ENCODE data around the gene CPB2. TPM values are rescaled to one million over a fixed set of nuclear protein-coding genes. Genes with fewer than 3 reads are reported as not detected.

CPB2 gene
- total RNA-seq, 1 donor from 2014 or later = not detected

DNA sequence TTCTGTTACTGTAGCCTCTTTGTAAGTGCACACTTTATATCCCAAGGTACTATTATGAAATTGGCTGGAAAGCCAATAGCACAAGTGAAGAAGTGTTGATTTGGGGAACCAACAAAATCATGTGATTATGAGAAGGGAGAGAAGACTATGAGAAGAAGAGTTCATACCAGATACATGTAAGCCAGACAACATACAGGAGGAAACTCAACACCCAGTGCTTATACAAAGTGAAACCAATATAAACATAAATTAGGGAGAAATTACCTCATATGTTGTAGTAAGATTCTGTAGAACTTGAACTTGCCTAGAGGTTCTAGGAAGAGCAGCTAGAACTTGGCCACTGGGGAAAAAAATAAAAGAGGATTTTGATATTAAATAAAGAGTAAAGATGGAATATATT is 17.4 kb downstream of the CPB2 start:
- H3K36me3 Mint-ChIP-seq (ENCODE audit: low read depth) = no peaks in the 10 kb centered on the region
- no peak for DNase-seq
- TF ChIP-seq, protein P1, sequence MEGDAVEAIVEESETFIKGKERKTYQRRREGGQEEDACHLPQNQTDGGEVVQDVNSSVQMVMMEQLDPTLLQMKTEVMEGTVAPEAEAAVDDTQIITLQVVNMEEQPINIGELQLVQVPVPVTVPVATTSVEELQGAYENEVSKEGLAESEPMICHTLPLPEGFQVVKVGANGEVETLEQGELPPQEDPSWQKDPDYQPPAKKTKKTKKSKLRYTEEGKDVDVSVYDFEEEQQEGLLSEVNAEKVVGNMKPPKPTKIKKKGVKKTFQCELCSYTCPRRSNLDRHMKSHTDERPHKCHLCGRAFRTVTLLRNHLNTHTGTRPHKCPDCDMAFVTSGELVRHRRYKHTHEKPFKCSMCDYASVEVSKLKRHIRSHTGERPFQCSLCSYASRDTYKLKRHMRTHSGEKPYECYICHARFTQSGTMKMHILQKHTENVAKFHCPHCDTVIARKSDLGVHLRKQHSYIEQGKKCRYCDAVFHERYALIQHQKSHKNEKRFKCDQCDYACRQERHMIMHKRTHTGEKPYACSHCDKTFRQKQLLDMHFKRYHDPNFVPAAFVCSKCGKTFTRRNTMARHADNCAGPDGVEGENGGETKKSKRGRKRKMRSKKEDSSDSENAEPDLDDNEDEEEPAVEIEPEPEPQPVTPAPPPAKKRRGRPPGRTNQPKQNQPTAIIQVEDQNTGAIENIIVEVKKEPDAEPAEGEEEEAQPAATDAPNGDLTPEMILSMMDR (IDR thresholded peaks at IDR 0.05) = no peak
- ChIA-PET CTCF (no interaction called here), POLR2A (no interaction called here)
- peaks cover 8% of the 10 kb centered on the region for H3K27me3 Mint-ChIP-seq
- H3K9me3 Mint-ChIP-seq = no peaks in the 10 kb centered on the region
- ATAC-seq (ENCODE audit: low read depth) = no peak
- intact Hi-C loops (cut with micrococcal nuclease) = no loop called here
- H3K27ac Mint-ChIP-seq = no peak overlapping the region
- H3K4me3 Mint-ChIP-seq = no peak overlapping the region
- H3K4me1 Mint-ChIP-seq = no peaks in the 10 kb centered on the region

DNA sequence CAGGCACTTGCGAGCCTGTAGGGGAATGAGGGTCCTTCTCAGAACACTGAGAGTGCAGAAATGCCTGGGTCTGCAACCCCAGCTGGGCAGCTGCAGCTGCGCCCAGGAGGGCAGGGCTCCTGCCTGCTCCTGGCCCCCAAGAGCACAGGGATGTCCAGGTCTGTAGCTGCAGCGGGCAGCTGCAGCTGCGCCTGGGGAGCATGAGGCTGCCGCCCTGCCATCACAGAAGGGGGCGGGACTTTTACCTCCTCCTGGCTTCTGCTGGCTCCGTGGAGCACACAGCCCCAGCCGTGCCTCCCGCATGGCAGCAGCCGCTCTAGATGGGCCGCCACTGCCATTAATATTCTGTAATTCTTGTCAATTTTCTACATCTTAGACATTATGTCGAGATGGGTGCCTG is 17.8 kb downstream of the CPB2 start:
- no peak overlapping the region for H3K27ac Mint-ChIP-seq
- TF ChIP-seq, protein P1 (IDR thresholded peaks at IDR 0.05) = no peak
- no peaks in the 10 kb centered on the region for H3K36me3 Mint-ChIP-seq (ENCODE audit: low read depth)
- ATAC-seq (ENCODE audit: low read depth) (no peak), DNase-seq (no peak)
- no peak overlapping the region for H3K4me3 Mint-ChIP-seq
- H3K4me1 Mint-ChIP-seq = no peaks in the 10 kb centered on the region
- ChIA-PET CTCF (no interaction called here), POLR2A (no interaction called here)
- no peaks in the 10 kb centered on the region for H3K9me3 Mint-ChIP-seq
- H3K27me3 Mint-ChIP-seq = peaks cover 5% of the 10 kb centered on the region
- intact Hi-C loops (cut with micrococcal nuclease) = no loop called here

DNA sequence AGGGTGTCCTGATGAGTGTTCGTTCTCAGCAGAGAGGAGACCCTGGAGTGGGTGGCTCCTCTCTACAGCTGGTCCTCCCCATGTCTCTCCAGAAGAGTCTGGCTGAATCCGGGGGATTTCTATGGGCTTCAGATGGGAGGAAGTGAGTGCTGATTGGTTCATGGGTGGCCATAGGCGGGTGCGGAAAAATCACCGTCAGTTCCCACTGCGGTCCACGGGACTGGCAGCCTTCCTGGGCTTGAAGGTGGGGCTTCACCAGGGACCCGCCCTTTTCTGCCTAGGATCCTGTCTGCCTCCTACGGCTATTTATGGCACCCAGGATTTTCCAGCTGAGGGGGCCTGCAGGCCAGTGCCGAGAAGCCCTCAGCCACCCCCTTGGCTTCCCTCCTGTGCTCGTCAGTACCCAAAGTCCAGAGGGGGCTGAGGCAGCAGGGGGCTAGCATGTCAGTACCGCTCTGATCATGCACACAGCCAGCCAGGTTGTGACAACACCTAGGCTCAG is 18.4 kb downstream of the CPB2 start:
- DNase-seq (no peak), ATAC-seq (ENCODE audit: low read depth) (no peak)
- H3K27me3 Mint-ChIP-seq = peaks cover 4% of the 10 kb centered on the region
- TF ChIP-seq, protein P1 (IDR thresholded peaks at IDR 0.05) = no peak
- H3K27ac Mint-ChIP-seq = no peak overlapping the region
- intact Hi-C loops (cut with micrococcal nuclease) = no loop called here
- no peaks in the 10 kb centered on the region for H3K4me1 Mint-ChIP-seq
- H3K9me3 Mint-ChIP-seq = no peaks in the 10 kb centered on the region
- CTCF ChIA-PET = no interaction called here
- H3K36me3 Mint-ChIP-seq (ENCODE audit: low read depth) = no peaks in the 10 kb centered on the region
- no peak overlapping the region for H3K4me3 Mint-ChIP-seq
- POLR2A ChIA-PET = no interaction called here

DNA sequence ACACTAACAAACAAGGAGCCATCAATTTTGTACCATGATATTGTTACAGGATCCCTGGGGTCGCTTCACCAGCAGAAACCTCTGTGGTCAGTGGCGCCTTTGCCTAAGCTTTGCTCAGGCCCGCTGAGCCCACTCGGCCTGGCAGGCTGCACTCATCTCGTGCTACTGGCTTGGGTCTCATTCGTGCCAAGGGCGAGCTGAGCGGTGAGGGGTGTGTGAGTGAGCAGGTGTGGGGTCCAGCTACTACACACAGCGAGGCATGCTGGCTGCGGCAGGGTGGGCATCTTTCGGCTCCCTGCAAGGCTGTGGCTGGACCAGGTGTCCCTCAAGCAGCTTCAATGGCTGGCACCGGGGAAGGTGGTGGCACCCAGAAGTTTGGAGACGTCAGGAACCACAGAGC is 19.1 kb downstream of the CPB2 start:
- intact Hi-C loops (cut with micrococcal nuclease) = no loop called here
- H3K9me3 Mint-ChIP-seq = no peaks in the 10 kb centered on the region
- POLR2A ChIA-PET = no interaction called here
- H3K4me1 Mint-ChIP-seq = no peaks in the 10 kb centered on the region
- ATAC-seq (ENCODE audit: low read depth) (no peak), DNase-seq (no peak)
- H3K27ac Mint-ChIP-seq = no peak overlapping the region
- H3K4me3 Mint-ChIP-seq = no peak overlapping the region
- no peaks in the 10 kb centered on the region for H3K36me3 Mint-ChIP-seq (ENCODE audit: low read depth)
- CTCF ChIA-PET = no interaction called here
- TF ChIP-seq, protein P1 (IDR thresholded peaks at IDR 0.05) = no peak
- peaks cover 4% of the 10 kb centered on the region for H3K27me3 Mint-ChIP-seq

DNA sequence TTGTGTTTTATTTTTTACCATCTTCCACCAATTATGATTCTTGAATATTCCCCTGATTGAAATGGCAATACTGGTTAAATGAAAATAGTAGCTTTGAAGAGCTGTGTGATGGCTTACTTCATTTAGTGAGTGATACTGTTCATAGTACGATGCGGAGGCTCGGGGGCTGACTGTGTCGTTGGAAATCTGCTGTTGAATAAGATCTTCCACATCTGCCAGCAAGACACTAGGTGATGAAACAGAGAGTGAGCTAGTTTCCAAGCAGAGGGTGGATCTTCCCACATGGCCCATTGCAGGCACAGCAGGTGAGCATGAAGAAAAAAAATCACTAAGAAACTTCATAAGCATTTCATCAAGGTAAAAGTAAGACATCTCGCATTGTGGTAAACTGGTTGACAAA is 22.5 kb downstream of the CPB2 start:
- DNase-seq = no peak
- TF ChIP-seq, protein P1 (IDR thresholded peaks at IDR 0.05) = no peak
- POLR2A ChIA-PET = no interaction called here
- no peak for ATAC-seq (ENCODE audit: low read depth)
- no peaks in the 10 kb centered on the region for H3K4me1 Mint-ChIP-seq
- no peaks in the 10 kb centered on the region for H3K9me3 Mint-ChIP-seq
- H3K4me3 Mint-ChIP-seq = no peak overlapping the region
- H3K27me3 Mint-ChIP-seq = no peaks in the 10 kb centered on the region
- no peaks in the 10 kb centered on the region for H3K36me3 Mint-ChIP-seq (ENCODE audit: low read depth)
- no peak overlapping the region for H3K27ac Mint-ChIP-seq
- CTCF ChIA-PET = no interaction called here
- intact Hi-C loops (cut with micrococcal nuclease) = no loop called here
